GM23338 (cell line): ENCODE results near the gene DPP9.
"Not testable (repeated sequence)": the region's sequence is repeated elsewhere in the genome, so short reads cannot be mapped to it uniquely, and the experiment has no call there.

Source experiments
- EZH2 ChIP-seq: fragments of 200-600 bp; sonication (generic); IDR thresholded peaks from one replicate; pipeline ENCODE4 v1.8.0; 2017; ENCODE audit warnings: antibody characterized with exemption, mild to moderate bottlenecking, low read depth; ENCODE audit not compliant: unreplicated experiment
- EZH2phosphoT487 ChIP-seq: fragments of 200-600 bp; sonication (generic); IDR thresholded peaks from one replicate; pipeline ENCODE4 v1.8.1; 2018; ENCODE audit warnings: antibody characterized with exemption; ENCODE audit not compliant: unreplicated experiment
- POLR2AphosphoS5 ChIP-seq: IDR thresholded peaks from 2 replicates; pipeline ENCODE4 v1.6.1; 2016; ENCODE audit warnings: antibody characterized with exemption, low read depth
- ZNF462 ChIP-seq: fragments of 250-450 bp; sonication (Bioruptor Pico); IDR thresholded peaks from 2 replicates; pipeline ENCODE4 v1.5.0; 2020; ENCODE audit warnings: mild to moderate bottlenecking, moderate library complexity
- TF ChIP-seq, protein P1 (sequence below), 2 experiments: fragments of 200-600 bp in 1 of 2; sonication (generic) in 1 of 2; conservative IDR thresholded peaks; 2 replicates each; pipeline versions ENCODE4 v1.5.1 to v1.6.1; 2016 to 2017; ENCODE audit warnings: antibody characterized with exemption in 2 of 2, low read depth in 2 of 2, mild to moderate bottlenecking in 2 of 2, moderate library complexity in 1 of 2
- TF ChIP-seq, protein P2 (sequence below): IDR thresholded peaks from one replicate; pipeline ENCODE4 v1.6.1; 2018; ENCODE audit warnings: antibody characterized with exemption; ENCODE audit not compliant: unreplicated experiment

DNA sequence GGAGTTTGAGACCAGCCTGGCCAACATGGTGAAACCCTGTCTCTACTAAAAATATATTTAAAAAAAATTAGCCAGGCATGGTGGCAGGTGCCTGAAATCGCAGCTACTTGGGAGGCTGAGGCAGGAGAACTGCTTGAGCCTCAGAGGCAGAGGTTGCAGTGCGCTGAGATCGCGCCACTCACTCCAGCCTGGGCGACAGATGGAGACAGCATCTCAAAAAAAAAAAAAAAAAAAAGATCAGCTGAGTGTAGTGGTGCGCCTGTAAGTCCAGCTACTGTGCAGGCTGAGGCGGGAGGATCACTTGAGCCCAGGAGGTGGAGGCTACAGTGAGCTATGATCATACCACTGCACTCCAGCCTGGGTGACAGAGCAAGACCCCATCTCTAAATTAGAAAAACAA lies 43.6 kb downstream of the DPP9 start:
- not testable (repeated sequence) for TF ChIP-seq ZNF462, EZH2, EZH2phosphoT487, POLR2AphosphoS5
- TF ChIP-seq, protein P1, sequence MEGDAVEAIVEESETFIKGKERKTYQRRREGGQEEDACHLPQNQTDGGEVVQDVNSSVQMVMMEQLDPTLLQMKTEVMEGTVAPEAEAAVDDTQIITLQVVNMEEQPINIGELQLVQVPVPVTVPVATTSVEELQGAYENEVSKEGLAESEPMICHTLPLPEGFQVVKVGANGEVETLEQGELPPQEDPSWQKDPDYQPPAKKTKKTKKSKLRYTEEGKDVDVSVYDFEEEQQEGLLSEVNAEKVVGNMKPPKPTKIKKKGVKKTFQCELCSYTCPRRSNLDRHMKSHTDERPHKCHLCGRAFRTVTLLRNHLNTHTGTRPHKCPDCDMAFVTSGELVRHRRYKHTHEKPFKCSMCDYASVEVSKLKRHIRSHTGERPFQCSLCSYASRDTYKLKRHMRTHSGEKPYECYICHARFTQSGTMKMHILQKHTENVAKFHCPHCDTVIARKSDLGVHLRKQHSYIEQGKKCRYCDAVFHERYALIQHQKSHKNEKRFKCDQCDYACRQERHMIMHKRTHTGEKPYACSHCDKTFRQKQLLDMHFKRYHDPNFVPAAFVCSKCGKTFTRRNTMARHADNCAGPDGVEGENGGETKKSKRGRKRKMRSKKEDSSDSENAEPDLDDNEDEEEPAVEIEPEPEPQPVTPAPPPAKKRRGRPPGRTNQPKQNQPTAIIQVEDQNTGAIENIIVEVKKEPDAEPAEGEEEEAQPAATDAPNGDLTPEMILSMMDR (conservative IDR thresholded peaks at IDR 0.05; ENCODE audit: low read depth in 2 of 2), result not testable (repeated sequence)
- TF ChIP-seq, protein P2, sequence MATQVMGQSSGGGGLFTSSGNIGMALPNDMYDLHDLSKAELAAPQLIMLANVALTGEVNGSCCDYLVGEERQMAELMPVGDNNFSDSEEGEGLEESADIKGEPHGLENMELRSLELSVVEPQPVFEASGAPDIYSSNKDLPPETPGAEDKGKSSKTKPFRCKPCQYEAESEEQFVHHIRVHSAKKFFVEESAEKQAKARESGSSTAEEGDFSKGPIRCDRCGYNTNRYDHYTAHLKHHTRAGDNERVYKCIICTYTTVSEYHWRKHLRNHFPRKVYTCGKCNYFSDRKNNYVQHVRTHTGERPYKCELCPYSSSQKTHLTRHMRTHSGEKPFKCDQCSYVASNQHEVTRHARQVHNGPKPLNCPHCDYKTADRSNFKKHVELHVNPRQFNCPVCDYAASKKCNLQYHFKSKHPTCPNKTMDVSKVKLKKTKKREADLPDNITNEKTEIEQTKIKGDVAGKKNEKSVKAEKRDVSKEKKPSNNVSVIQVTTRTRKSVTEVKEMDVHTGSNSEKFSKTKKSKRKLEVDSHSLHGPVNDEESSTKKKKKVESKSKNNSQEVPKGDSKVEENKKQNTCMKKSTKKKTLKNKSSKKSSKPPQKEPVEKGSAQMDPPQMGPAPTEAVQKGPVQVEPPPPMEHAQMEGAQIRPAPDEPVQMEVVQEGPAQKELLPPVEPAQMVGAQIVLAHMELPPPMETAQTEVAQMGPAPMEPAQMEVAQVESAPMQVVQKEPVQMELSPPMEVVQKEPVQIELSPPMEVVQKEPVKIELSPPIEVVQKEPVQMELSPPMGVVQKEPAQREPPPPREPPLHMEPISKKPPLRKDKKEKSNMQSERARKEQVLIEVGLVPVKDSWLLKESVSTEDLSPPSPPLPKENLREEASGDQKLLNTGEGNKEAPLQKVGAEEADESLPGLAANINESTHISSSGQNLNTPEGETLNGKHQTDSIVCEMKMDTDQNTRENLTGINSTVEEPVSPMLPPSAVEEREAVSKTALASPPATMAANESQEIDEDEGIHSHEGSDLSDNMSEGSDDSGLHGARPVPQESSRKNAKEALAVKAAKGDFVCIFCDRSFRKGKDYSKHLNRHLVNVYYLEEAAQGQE, result not testable (repeated sequence)
